B cell (primary cell): ENCODE results near the gene ANAPC10.
"Not testable (repeated sequence)": the region's sequence is repeated elsewhere in the genome, so short reads cannot be mapped to it uniquely, and the experiment has no call there.

Experiments
- CTCF ChIP-seq: fragments of 200-600 bp; IDR thresholded peaks from one replicate; pipeline ENCODE4 v1.8.0; 2022; ENCODE audit warnings: antibody characterized with exemption, mild to moderate bottlenecking
- EZH2 ChIP-seq: IDR thresholded peaks from 2 replicates; pipeline ENCODE4 v1.6.1; 2012; ENCODE audit warnings: borderline replicate concordance, low read depth, mild to moderate bottlenecking, moderate library complexity, low read length; ENCODE audit not compliant: insufficient read depth, poor library complexity, severe bottlenecking

- TF ChIP-seq CTCF, EZH2: not testable (repeated sequence)
These were observed 38.2 kb upstream of the ANAPC10 start for GRCh38 chr4:145136219-145136618.
